COR-L47 (cell line): Measurements from ENCODE around the gene MTMR4.
A peak's percentile ranks its signal among the peaks of the same experiment; 100 is the strongest.
"Not testable (repeated sequence)": the region's sequence is repeated elsewhere in the genome, so short reads cannot be mapped to it uniquely, and the experiment has no call there.

ENCODE experiments used
- DNase-seq: peaks from one replicate; lab custom pipeline; 2025; lab: John Stamatoyannopoulos, UW

MTMR4 gene

GRCh38 chr17:58513965-58514769 is at the start of gene MTMR4:
Gene MTMR4, minus strand, starts transcription at chr17:58514638. Its CDS starts 231 bp downstream, at chr17:58514407.
- peak; percentile 73 for DNase-seq

- no peak for DNase-seq
These were observed 46.1 kb upstream of the MTMR4 start for GRCh38 chr17:58560511-58560910.

GRCh38 chr17:58557981-58558380 is 43.5 kb upstream of the MTMR4 start:
- no peak for DNase-seq

- no peak for DNase-seq
These were observed 42.4 kb upstream of the MTMR4 start for GRCh38 chr17:58556833-58557250.

GRCh38 chr17:58555109-58555508 is 40.7 kb upstream of the MTMR4 start:
- DNase-seq: not testable (repeated sequence)

- no peak for DNase-seq
These were observed 26.8 kb upstream of the MTMR4 start for GRCh38 chr17:58541249-58541648.

GRCh38 chr17:58539698-58540097 is 25.3 kb upstream of the MTMR4 start:
- DNase-seq: no peak

GRCh38 chr17:58538811-58539409 is 24.5 kb upstream of the MTMR4 start:
- no peak for DNase-seq

GRCh38 chr17:58537266-58537665 is 22.8 kb upstream of the MTMR4 start:
- DNase-seq: no peak

- no peak for DNase-seq
These were observed 22.1 kb upstream of the MTMR4 start for GRCh38 chr17:58536542-58536941.

GRCh38 chr17:58535431-58535830 is 21.0 kb upstream of the MTMR4 start:
- no peak for DNase-seq

GRCh38 chr17:58534901-58535421 is 20.5 kb upstream of the MTMR4 start:
- DNase-seq: no peak

GRCh38 chr17:58534331-58534730 is 19.9 kb upstream of the MTMR4 start:
- DNase-seq: no peak

- no peak for DNase-seq
These were observed 19.3 kb upstream of the MTMR4 start for GRCh38 chr17:58533616-58534188.

GRCh38 chr17:58532555-58532951 is 18.1 kb upstream of the MTMR4 start:
- no peak for DNase-seq

GRCh38 chr17:58531661-58532554 is 17.5 kb upstream of the MTMR4 start:
- DNase-seq: peak; percentile 29

GRCh38 chr17:58531122-58531521 is 16.7 kb upstream of the MTMR4 start:
- DNase-seq: no peak

- no peak for DNase-seq
These were observed 16.2 kb upstream of the MTMR4 start for GRCh38 chr17:58530655-58531054.

- no peak for DNase-seq
These were observed 14.8 kb upstream of the MTMR4 start for GRCh38 chr17:58529275-58529674.

GRCh38 chr17:58528443-58528842 is 14.0 kb upstream of the MTMR4 start:
- DNase-seq: no peak

GRCh38 chr17:58527949-58528348 is 13.5 kb upstream of the MTMR4 start:
- no peak for DNase-seq

- no peak for DNase-seq
These were observed 12.9 kb upstream of the MTMR4 start for GRCh38 chr17:58527306-58527705.
